Stimulated activated CD4-positive, alpha-beta T cell treated with anti-CD3 and anti-CD28 coated beads, Interleukin-4, amount 100 ng/mL, for 48 hours (primary cell): Measurements from ENCODE around the gene B3GAT3.
"Not testable (repeated sequence)": the region's sequence is repeated elsewhere in the genome, so short reads cannot be mapped to it uniquely, and the experiment has no call there.

Experiments used
- DNase-seq, 2 donors: peaks; one replicate each; pipeline ENCODE4 v3.0.0-alpha.2; 2020; ENCODE audit warnings: low read depth in 2 of 2

Gene B3GAT3

DNA sequence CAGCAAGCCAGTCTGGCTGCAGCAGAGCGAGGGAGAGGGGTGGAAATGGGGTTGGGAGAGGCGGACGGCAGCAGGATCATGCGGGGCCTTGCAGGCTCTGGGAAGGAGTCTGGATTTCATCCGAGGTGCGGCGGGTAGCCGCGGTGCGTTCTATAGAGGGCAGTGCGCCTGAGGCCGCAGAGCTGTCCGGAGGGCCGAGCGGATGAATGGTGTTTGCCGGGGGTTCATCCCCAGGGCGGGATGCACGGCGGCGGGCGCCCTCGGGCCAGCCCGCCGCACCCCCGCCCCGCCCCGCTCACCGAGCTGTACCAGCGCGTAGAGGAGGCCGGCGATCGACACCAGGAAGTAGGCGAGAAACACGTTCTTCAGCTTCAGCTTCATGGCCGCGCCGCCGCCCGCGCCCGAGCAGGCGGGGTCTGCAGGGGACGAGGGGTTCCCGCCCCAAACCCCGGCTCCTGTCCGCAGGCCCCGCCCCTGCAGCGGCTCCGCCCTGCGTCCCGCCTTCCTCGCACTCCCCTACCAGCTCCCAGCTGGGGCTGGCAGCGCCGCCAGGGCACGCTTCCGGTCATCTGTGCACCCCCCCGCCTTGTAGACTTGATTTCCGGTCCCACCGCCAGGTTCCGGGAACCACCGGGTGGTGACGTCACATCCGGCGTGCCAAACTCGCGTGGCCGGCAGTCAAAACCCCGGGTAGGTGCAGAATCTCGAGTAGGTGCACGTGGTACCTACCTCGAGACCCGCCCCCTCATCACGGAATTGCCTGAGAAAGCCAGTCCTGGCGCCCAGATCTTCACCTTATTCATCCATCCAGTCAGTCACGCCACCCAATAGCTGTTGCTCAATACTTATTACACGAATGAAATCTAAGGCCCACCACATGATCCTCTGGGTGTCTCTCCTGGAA is at the start of gene B3GAT3:
TSS of gene B3GAT3 (minus strand) at position 420 of the 904 bp plus-strand sequence. CDS start at position 381, 39 bp downstream.
- DNase-seq, result peak; percentile 94 to 95

DNA sequence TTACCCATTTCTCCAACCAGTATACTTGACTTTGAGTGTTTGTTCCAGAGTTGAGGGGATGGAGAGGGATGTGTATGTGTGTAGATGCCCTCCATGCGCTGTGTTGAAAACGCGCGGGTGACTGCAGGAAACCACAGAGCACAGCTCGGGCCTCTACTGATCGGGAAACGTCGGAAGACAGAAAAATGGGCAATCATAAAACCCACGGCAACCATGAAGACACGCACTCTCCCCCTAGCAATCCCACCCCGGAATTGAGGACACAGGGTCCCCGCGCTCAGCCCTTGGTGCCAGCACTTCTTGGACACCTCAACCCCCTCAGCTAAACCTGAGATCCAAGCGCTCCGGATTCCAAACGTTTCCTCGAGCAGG is 49.4 kb upstream of the B3GAT3 start:
- no peak for DNase-seq

- DNase-seq, result no peak
These were observed 47.8 kb upstream of the B3GAT3 start for GRCh38 chr11:62669420-62670161.

GRCh38 chr11:62667460-62667859 is 45.7 kb upstream of the B3GAT3 start:
- DNase-seq, result no peak

- DNase-seq, result no peak
These were observed 44.6 kb upstream of the B3GAT3 start for GRCh38 chr11:62666259-62666926.

DNA sequence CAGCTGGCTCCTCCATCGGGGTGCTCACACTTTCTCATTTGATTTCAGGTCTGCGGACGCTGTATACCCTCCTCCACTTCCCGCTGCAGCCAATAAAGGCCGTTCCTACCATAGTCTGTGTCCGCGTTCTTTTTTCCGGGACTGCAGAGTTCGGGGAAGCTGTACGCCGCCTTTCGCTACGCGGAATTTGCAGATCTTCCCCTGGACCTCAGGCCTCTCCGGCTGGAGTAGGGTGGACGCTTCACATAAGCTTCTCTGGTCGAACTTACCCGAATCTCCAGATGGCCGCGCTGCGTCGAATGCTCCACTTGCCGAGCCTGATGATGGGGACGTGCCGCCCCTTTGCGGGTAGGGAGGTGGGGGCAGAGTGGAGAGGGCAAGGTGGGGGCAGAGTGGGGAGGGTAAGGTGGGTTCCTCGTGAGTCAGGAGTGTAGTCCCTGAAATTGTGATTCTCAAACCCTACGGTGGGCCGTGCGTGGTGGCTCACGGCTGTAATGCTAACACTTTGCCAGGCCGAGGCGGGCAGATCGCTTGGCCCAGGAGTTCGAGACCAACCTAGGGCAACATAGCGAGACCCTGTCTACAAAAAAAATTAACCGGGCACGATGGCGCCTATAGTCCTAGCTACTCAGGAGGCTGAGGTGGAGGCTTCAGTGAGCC is 43.9 kb upstream of the B3GAT3 start:
- DNase-seq, result peak; percentile 27 to 44

GRCh38 chr11:62665075-62665598 is 43.4 kb upstream of the B3GAT3 start, which contains the start of the genes C11orf98 and CSKMT:
Gene C11orf98, minus strand, starts transcription at chr11:62665210. Its CDS starts 41 bp downstream, at chr11:62665169.
Gene CSKMT, plus strand, starts transcription at chr11:62665312. Its CDS starts 568 bp downstream, at chr11:62665880.
- peak; percentile 93 to 95 for DNase-seq

- peak; percentile 28 to 38 for DNase-seq
These were observed 42.8 kb upstream of the B3GAT3 start for GRCh38 chr11:62664405-62665074.

DNA sequence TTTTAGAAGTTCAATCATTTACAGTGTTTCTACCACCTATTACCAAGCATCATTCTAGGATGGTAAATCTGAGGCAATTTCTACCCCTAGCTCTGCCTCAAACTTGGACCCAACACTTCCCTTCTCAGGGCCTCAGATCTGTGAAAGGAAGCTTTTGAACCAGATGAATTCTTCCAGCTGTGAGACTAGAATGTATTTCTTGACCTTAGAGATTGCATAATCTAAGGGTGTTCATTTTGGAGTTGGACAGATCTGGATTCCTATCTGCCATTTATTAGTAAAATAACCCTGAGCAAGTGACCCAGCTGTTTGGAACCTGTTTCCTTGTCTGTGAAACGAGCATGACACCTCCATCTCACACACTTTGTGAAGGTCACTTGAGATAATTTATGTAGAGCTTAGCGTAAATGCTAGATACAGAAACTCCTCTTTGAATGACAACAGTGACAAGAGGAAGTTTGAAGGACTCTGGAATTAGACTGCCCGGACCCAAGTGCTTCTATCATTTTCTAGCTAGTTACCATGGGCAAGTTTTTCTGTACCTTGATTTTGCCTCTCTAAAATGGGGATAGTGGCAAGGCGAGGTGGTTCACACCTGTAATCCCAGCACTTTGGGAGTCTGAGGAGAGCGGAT is 35.1 kb upstream of the B3GAT3 start:
- DNase-seq, result no peak

DNA sequence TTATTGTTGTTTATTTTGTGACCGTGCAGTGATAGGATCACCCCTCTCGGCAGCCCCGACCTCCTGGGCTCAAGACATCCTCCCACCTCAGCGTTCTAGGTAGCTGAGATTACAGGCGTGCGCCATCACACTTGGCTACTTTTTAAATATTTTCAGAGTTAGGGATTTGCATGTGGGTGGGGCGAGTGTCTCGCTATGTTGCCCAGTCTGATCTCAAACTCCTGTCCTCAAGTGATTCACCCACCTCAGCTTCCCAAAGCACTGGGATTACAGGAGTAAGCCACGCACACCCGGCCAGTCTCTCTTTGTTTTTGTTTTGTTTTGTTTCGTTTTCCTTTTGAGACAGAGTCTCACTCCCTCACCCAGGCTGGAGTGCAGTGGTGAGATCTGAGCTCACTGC is 32.5 kb upstream of the B3GAT3 start:
- DNase-seq, result no peak

GRCh38 chr11:62652161-62653006 is 30.6 kb upstream of the B3GAT3 start:
- DNase-seq, result no peak

- DNase-seq, result not testable (repeated sequence)
These were observed 28.5 kb upstream of the B3GAT3 start for GRCh38 chr11:62650283-62650682.

GRCh38 chr11:62649486-62649885 is 27.7 kb upstream of the B3GAT3 start:
- DNase-seq, result no peak

DNA sequence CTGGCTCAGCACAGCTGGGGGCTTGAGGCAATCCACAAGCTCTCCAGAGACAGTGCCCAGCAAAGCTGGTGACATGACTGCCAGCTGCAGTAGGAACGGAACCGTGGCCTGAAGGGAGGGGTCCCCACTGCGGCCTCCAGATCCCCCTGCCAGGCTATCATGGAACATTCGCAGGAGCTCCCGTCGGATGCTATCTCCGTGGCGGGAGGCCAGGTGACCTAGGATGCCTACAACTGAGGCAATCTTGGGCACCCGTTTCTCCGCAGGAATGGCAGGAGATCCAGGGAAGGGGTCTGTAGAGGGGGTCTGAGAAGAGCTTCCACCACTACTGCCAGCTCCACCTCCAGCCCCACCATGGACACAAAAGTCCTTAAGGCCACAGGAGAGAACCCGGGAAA is 27.2 kb upstream of the B3GAT3 start:
- no peak for DNase-seq

GRCh38 chr11:62648185-62648966 is 26.6 kb upstream of the B3GAT3 start:
- no peak for DNase-seq

GRCh38 chr11:62647609-62648005 is 25.8 kb upstream of the B3GAT3 start:
- no peak for DNase-seq

- DNase-seq, result no peak
These were observed 25.2 kb upstream of the B3GAT3 start for GRCh38 chr11:62646825-62647608.
